Kidney (tissue), 14 donors: ENCODE measurements around the gene UGT1A1. TPM values are rescaled to one million over a fixed set of nuclear protein-coding genes. Genes with fewer than 3 reads are reported as not detected.
"Not testable (repeated sequence)": the region's sequence is repeated elsewhere in the genome, so short reads cannot be mapped to it uniquely, and the experiment has no call there.

Experiments
- DNase-seq, 5 donors: peaks; one replicate each; pipeline ENCODE4 v3.0.0-alpha.2; 2013 to 2020
- FAIRE-seq: peaks from 2 replicates; lab custom pipeline; 2012; peaks lifted over from hg19 to GRCh38; lab: Jason Lieb, UNC
- H3K27ac ChIP-seq, 2 donors: one replicate each; pipeline ENCODE4 v1.7.0; 2013; ENCODE audit warnings: low read depth in 2 of 2, low read length in 2 of 2, inconsistent platforms in 1 of 2
- H3K27me3 ChIP-seq: one replicate; pipeline ENCODE4 v1.7.1; 2013; ENCODE audit warnings: low read length, inconsistent platforms; ENCODE audit not compliant: control insufficient read depth, insufficient read depth
- H3K36me3 ChIP-seq, 3 donors: one replicate each; pipeline versions ENCODE4 v1.7.0 to v1.7.1; 2013; ENCODE audit warnings: low read length in 3 of 3, control low read depth in 1 of 3, inconsistent platforms in 1 of 3; ENCODE audit not compliant: insufficient read depth in 3 of 3, control insufficient read depth in 2 of 3
- H3K4me1 ChIP-seq, 3 donors: one replicate each; pipeline versions ENCODE4 v1.7.0 to v1.7.1; 2013; ENCODE audit warnings: low read length in 3 of 3, inconsistent platforms in 1 of 3, low read depth in 1 of 3; ENCODE audit not compliant: control insufficient read depth in 2 of 3, insufficient read depth in 2 of 3
- H3K4me3 ChIP-seq, 3 donors: one replicate each; pipeline versions ENCODE4 v1.7.0 to v1.8.1; 2013; ENCODE audit warnings: low read length in 3 of 3, control low read depth in 1 of 3, inconsistent platforms in 1 of 3
- H3K9ac ChIP-seq, 3 donors: one replicate each; pipeline versions ENCODE4 v1.7.0 to v1.7.1; 2013; ENCODE audit warnings: low read length in 3 of 3, control low read depth in 1 of 3, inconsistent platforms in 1 of 3
- H3K9me3 ChIP-seq, 3 donors: one replicate each; pipeline versions ENCODE4 v1.7.0 to v1.7.1; 2013; ENCODE audit warnings: low read length in 3 of 3, control low read depth in 1 of 3, inconsistent platforms in 1 of 3; ENCODE audit not compliant: control insufficient read depth in 2 of 3, insufficient read depth in 1 of 3
- intact Hi-C: fragments of 100-400 bp; cut with DNase I; formaldehyde crosslinking; loops from one replicate; pipeline ENCODE4 v1.11.1; 2022
- polyA plus RNA-seq: library from polyadenylated mRNA; stranded (reverse); fragments of 350-450 nt; fragmentation: Illumina TruSeq; extraction: RNeasy Lipid Tissue Mini Kit (QIAGEN cat#74804); gene quantifications from one replicate; pipeline ENCODE4 v1.2.3, GENCODE V29; 2014; ENCODE audit warnings: low read depth, low replicate concordance; ENCODE audit not compliant: insufficient read depth
- total RNA-seq: library from RNA; stranded (reverse); fragmentation: NEBNext Ultra II Directional; extraction: Animal tissue kit (Norgen Biotek cat#: 25700); gene quantifications from one replicate; pipeline ENCODE4 v1.2.1, GENCODE V29; 2021
- TF ChIP-seq, protein P1 (sequence below): IDR thresholded peaks from 3 replicates; pipeline ENCODE4 v1.5.1; 2012; ENCODE audit warnings: mild to moderate bottlenecking, moderate library complexity, borderline replicate concordance; ENCODE audit not compliant: insufficient read depth; ENCODE audit errors: extremely low read depth
- donor health status: control.
- donor health status: control.
- donor health status: control.
- donor health status: control.
- donor health status: control.
- donor health status: DM: yes; HTN: yes; CAD: no.
- donor health status: Normal renal cell carcinoma (clear cell type).

The UGT1A1 gene
- total and polyA plus RNA-seq, 2 donors from 2014 or later, result 1.4 to 3.6 TPM

- intact Hi-C loops, result no loop called here
These were observed 46.8 kb upstream of the UGT1A1 start for GRCh38 chr2:233713262-233713615.

DNA sequence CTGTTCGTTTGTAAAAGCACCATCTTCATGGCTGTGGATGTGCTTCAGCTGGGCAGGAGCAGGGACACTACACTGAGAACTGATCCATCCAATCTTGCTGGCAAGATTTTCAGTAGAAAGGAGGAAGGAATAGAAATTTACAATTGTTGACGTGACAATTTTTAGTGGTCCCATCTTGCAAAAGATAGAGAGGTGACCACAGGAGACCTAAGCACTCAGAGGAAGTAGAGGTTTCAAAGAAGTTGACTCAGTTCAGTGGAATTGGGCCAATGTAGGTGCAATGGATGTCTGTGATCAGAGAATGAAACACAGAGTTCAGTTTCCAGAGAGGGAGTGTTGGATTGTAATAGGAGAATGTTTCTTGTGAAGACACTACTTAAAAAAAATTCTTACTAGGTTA is 45.9 kb upstream of the UGT1A1 start:
- intact Hi-C loops, result no loop called here
- TF ChIP-seq, protein P1, sequence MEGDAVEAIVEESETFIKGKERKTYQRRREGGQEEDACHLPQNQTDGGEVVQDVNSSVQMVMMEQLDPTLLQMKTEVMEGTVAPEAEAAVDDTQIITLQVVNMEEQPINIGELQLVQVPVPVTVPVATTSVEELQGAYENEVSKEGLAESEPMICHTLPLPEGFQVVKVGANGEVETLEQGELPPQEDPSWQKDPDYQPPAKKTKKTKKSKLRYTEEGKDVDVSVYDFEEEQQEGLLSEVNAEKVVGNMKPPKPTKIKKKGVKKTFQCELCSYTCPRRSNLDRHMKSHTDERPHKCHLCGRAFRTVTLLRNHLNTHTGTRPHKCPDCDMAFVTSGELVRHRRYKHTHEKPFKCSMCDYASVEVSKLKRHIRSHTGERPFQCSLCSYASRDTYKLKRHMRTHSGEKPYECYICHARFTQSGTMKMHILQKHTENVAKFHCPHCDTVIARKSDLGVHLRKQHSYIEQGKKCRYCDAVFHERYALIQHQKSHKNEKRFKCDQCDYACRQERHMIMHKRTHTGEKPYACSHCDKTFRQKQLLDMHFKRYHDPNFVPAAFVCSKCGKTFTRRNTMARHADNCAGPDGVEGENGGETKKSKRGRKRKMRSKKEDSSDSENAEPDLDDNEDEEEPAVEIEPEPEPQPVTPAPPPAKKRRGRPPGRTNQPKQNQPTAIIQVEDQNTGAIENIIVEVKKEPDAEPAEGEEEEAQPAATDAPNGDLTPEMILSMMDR, result no peak
- H3K4me1 ChIP-seq, result peaks cover 0 to 4% (median 0%) of the 10 kb centered on the region in 3 donors
- no peak overlapping the region for H3K9ac ChIP-seq
- peaks cover 0 to 9% (median 0%) of the 10 kb centered on the region in 3 donors for H3K36me3 ChIP-seq
- H3K27ac ChIP-seq, result no peak overlapping the region
- no peaks in the 10 kb centered on the region for H3K9me3 ChIP-seq
- no peak for DNase-seq
- no peak for FAIRE-seq
- no peaks in the 10 kb centered on the region for H3K27me3 ChIP-seq
- no peak overlapping the region for H3K4me3 ChIP-seq

More at GRCh38 chr2:233713262-233713615, 46.8 kb upstream of the UGT1A1 start:
- FAIRE-seq, result no peak
- H3K9ac ChIP-seq, result no peak overlapping the region
- TF ChIP-seq, protein P1, result no peak
- H3K9me3 ChIP-seq, result no peaks in the 10 kb centered on the region
- H3K36me3 ChIP-seq, result peaks cover 0 to 8% (median 0%) of the 10 kb centered on the region in 3 donors
- no peak overlapping the region for H3K27ac ChIP-seq
- H3K4me3 ChIP-seq, result no peak overlapping the region
- peaks cover 0 to 4% (median 0%) of the 10 kb centered on the region in 3 donors for H3K4me1 ChIP-seq
- DNase-seq, result no peak
- no peaks in the 10 kb centered on the region for H3K27me3 ChIP-seq

GRCh38 chr2:233718552-233718951 is 41.5 kb upstream of the UGT1A1 start, which contains the start of gene UGT1A4:
UGT1A4 (plus strand) TSS chr2:233718736; CDS start chr2:233718821, 85 bp downstream.
- Histone ChIP-seq H3K9ac (no peak within 1 kb of the TSS), H3K36me3 (peaks cover 0 to 5% (median 0%) of the 10 kb centered on the region in 3 donors), H3K27ac (no peak within 1 kb of the TSS), H3K4me3 (no peak within 1 kb of the TSS), H3K4me1 (no peaks in the 10 kb centered on the region), H3K27me3 (no peaks in the 10 kb centered on the region), H3K9me3 (no peaks in the 10 kb centered on the region)
- FAIRE-seq (no peak), DNase-seq (no peak)
- intact Hi-C loops, result no loop called here
- TF ChIP-seq, protein P1, result no peak

- no peaks in the 10 kb centered on the region for H3K27me3 ChIP-seq
- intact Hi-C loops, result no loop called here
- no peaks in the 10 kb centered on the region for H3K4me1 ChIP-seq
- TF ChIP-seq, protein P1, result no peak
- no peaks in the 10 kb centered on the region for H3K9me3 ChIP-seq
- H3K4me3 ChIP-seq, result no peak within 1 kb of the TSS
- H3K9ac ChIP-seq, result no peak within 1 kb of the TSS
- H3K27ac ChIP-seq, result no peak within 1 kb of the TSS
- no peak for FAIRE-seq
- H3K36me3 ChIP-seq, result no peaks in the 10 kb centered on the region
- DNase-seq, result no peak
These were observed 31.3 kb upstream of the UGT1A1 start, which contains the start of gene UGT1A3 for GRCh38 chr2:233728723-233729301. UGT1A3 (plus strand) TSS chr2:233729042; CDS start chr2:233729127, 85 bp downstream.

DNA sequence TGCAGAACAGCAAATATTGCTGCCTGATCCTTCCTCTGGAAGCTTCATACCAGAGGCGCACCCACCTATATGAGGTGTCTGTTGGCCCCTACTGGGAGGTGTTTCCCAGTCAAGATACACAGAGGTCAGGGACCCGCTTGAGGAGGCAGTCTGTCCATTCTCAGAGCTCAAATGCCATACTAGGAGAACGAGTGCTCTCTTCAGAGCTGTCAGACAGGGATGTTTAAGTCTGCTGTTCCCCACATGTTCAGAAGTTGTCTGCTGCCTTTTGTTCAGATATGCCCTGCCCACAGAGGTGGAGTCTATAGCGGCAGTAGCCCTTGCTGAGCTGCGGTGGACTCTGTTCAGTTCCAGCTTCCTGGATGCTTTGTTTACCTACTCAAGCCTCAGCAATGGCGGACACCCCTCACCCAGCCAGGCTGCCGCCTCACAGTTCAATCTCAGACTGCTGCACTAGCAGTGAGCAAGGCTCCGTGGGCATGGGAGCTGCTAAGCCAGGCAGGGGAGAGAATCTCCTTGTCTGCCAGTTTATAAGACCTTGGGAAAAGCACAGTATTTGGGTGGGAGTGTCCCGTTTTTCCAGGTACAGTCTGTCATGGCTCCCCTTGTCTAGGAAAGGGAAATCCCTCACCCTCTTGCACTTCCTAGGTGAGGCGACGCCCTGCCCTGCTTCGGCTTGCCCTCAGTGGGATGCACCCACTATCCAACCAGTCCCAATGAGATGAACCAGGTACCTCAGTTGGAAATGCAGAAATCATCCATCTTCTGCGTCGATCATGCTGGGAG is 23.0 kb upstream of the UGT1A1 start:
- H3K4me3 ChIP-seq, H3K27me3 ChIP-seq, DNase-seq, H3K9me3 ChIP-seq, H3K27ac ChIP-seq, H3K36me3 ChIP-seq, H3K4me1 ChIP-seq, intact Hi-C loops, H3K9ac ChIP-seq, FAIRE-seq: not testable (repeated sequence)
